ENCODE data around the gene HP1BP3. TPM values are rescaled to one million over a fixed set of nuclear protein-coding genes. Genes with fewer than 3 reads are reported as not detected.

HP1BP3 gene
- total RNA-seq, 4 donors from 2014 or later: 138 to 202 (median 148) TPM

DNA sequence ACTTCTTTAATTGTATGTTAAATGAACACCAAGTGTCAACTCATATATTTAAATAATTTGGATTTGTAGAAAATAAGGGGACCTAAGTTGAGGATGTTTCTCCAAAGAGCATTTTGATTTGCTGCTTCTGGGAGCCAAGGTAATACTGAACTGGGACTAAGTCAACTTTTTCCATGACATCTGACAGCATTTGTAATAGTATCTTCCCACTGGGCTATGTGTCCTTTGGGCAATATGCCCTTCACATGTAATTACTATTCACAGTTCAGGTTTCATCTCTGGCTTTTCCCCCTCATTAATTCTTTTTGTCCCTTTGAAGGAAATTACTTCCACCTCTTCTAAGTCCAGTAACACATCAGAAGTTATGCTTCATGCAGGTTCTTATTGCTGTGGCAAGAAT is 36.7 kb upstream of the HP1BP3 start:
- TF ChIP-seq CTCF (IDR thresholded peaks at IDR 0.05): no peak
- ATAC-seq (ENCODE audit: low FRiP score) (no peak), DNase-seq (ENCODE audit: low spot score) (no peak)

DNA sequence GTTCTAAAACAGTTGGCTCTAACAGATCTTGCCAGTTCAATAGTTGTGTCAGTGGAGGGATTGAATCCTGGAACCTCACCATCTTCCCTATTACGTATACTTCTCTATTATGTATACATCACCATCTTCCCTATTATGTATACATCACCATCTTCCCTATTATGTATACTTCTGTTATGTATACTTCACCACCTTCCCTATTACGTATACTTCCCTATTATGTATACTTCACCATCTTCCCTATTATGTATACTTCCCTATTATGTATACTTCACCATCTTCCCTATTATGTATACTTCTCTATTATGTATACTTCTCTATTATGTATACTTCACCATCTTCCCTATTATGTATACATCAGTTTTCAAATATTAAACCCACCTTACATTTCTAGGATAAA is 34.4 kb upstream of the HP1BP3 start:
- DNase-seq (ENCODE audit: low spot score) (no peak), ATAC-seq (ENCODE audit: low FRiP score) (no peak)
- TF ChIP-seq CTCF (IDR thresholded peaks at IDR 0.05): no peak

DNA sequence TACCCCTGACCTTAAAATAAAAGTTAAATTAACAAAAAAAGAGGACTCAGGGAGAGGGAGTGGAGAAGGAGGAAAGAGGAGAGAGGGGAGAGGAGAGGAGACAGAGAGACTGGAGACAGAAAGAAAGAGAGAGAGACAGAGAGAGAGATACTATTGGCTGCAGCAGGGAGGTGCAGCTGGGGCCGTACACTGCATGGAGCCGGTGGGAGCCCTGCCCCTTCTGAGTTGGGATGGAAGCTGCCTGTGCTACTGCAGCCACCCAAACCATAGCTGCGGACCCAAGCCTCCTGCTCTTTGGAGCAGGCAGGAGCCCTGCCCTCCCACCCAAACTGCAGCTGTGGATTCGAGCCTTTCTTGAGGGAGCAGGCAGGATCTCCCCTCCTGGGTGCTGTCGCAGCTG is 32.7 kb upstream of the HP1BP3 start:
- no peak for TF ChIP-seq CTCF (IDR thresholded peaks at IDR 0.05)
- ATAC-seq (ENCODE audit: low FRiP score) (no peak), DNase-seq (ENCODE audit: low spot score) (no peak)

- TF ChIP-seq CTCF (IDR thresholded peaks at IDR 0.05): no peak
- ATAC-seq (ENCODE audit: low FRiP score): no peak
- no peak for DNase-seq (ENCODE audit: low spot score)
Measured at GRCh38 chr1:20814534-20814871, 27.4 kb upstream of the HP1BP3 start.

- TF ChIP-seq CTCF (IDR thresholded peaks at IDR 0.05): no peak
- ATAC-seq (ENCODE audit: low FRiP score): no peak
- no peak for DNase-seq (ENCODE audit: low spot score)
Measured at GRCh38 chr1:20811916-20812315, 24.8 kb upstream of the HP1BP3 start.

- no peak for DNase-seq (ENCODE audit: low spot score)
- TF ChIP-seq CTCF (IDR thresholded peaks at IDR 0.05): no peak
- ATAC-seq (ENCODE audit: low FRiP score): no peak
Measured at GRCh38 chr1:20793236-20793635, 6.1 kb upstream of the HP1BP3 start.

GRCh38 chr1:20792196-20792595 is 5.1 kb upstream of the HP1BP3 start:
- no peak for TF ChIP-seq CTCF (IDR thresholded peaks at IDR 0.05)
- DNase-seq (ENCODE audit: low spot score) (no peak), ATAC-seq (ENCODE audit: low FRiP score) (no peak)
